Sigmoid colon (tissue), 7 donors: Measurements from ENCODE around the gene KCNIP4. TPM values are rescaled to one million over a fixed set of nuclear protein-coding genes. Genes with fewer than 3 reads are reported as not detected.

ENCODE experiments used
- DNase-seq: peaks from one replicate; pipeline ENCODE4 v3.0.0-alpha.2; 2019
- H3K27ac ChIP-seq, 4 donors: fragments of 200-600 bp; sonication (generic); one replicate each; pipeline ENCODE4 v1.5.1; 2016 to 2019; ENCODE audit warnings: mild to moderate bottlenecking in 1 of 4
- H3K27me3 ChIP-seq, 3 donors: fragments of 200-600 bp; sonication (generic); one replicate each; pipeline ENCODE4 v1.5.1; 2019; ENCODE audit warnings: mild to moderate bottlenecking in 1 of 3
- H3K36me3 ChIP-seq, 4 donors: fragments of 200-600 bp; sonication (generic); one replicate each; pipeline ENCODE4 v1.5.1; 2016 to 2019
- H3K4me1 ChIP-seq, 4 donors: fragments of 200-600 bp; sonication (generic); one replicate each; pipeline ENCODE4 v1.5.1; 2017 to 2019
- H3K4me3 ChIP-seq, 4 donors: fragments of 200-600 bp; sonication (generic); one replicate each; pipeline ENCODE4 v1.5.1; 2017 to 2019; ENCODE audit warnings: mild to moderate bottlenecking in 2 of 4, moderate library complexity in 1 of 4
- H3K9me3 ChIP-seq, 4 donors: fragments of 200-600 bp in 3 of 4; sonication (generic) in 3 of 4; one replicate each; pipeline versions ENCODE4 v1.5.1 to v1.6.1; 2013 to 2019
- CTCF ChIP-seq, 4 experiments: fragments of 450-650 bp in 3 of 4; fragments of 200-600 bp in 1 of 4; IDR thresholded peaks; one replicate each; pipeline ENCODE4 v1.5.1; 2016 to 2019; ENCODE audit warnings: antibody characterized with exemption in 4 of 4, mild to moderate bottlenecking in 3 of 4, moderate library complexity in 2 of 4
- EP300 ChIP-seq, 4 donors: sonication (generic); formaldehyde crosslinking; IDR thresholded peaks; one replicate each; pipeline ENCODE4 v1.6.1; 2017; ENCODE audit warnings: antibody characterized with exemption in 4 of 4
- POLR2A ChIP-seq, 2 donors: fragments of 450-650 bp; IDR thresholded peaks; one replicate each; pipeline ENCODE4 v1.6.1; 2016; ENCODE audit warnings: antibody characterized with exemption in 2 of 2, mild to moderate bottlenecking in 2 of 2, moderate library complexity in 2 of 2
- POLR2AphosphoS5 ChIP-seq, 4 donors: sonication (generic); formaldehyde crosslinking; IDR thresholded peaks; one replicate each; pipeline ENCODE4 v1.6.1; 2017; ENCODE audit warnings: antibody characterized with exemption in 4 of 4
- WGBS, 2 donors: extraction: QIAGEN DNeasy Blood & Tissue Kit; methylation state at CpG; one replicate each; pipeline ENCODE4 v1.1.7; 2013; 5-methylcytosine and 5-hydroxymethylcytosine counted together
- intact Hi-C: fragments of 100-400 bp; cut with DNase I; formaldehyde crosslinking; loops from one replicate; pipeline ENCODE4 v1.15.1; 2023
- polyA plus RNA-seq, 3 donors: library from polyadenylated mRNA; stranded (reverse); fragments of 200-250 nt; gene quantifications; one replicate each; pipeline ENCODE4 v1.2.3, GENCODE V29; 2013
- total RNA-seq, 4 donors: library from RNA; depleted of rRNA; stranded (reverse); fragments of >200 nt; gene quantifications; one replicate each; pipeline ENCODE4 v1.1.0, GENCODE V29; 2016
- donor health status: healthy with polysubstance abuse.
- donor health status: Bipolar disorder and iron deficiency.
- donor health status: healthy.

Gene KCNIP4
- total and polyA plus RNA-seq, 7 donors, result 0.60 to 28.5 (median 14.0) TPM; not detected in 1

GRCh38 chr4:21555083-21555482 is 393.5 kb downstream of the KCNIP4 start:
- intact Hi-C loops, result no loop called here
- Histone ChIP-seq H3K27ac (no peak overlapping the region), H3K4me3 (no peak overlapping the region), H3K4me1 (peaks cover 0 to 9% (median 6%) of the 10 kb centered on the region in 4 donors), H3K9me3 (no peaks in the 10 kb centered on the region), H3K27me3 (no peaks in the 10 kb centered on the region), H3K36me3 (no peaks in the 10 kb centered on the region)
- DNase-seq, result no peak
- no peak for TF ChIP-seq POLR2AphosphoS5 (IDR thresholded peaks at IDR 0.05)
- no peak for TF ChIP-seq POLR2A (IDR thresholded peaks at IDR 0.05)
- TF ChIP-seq EP300 (IDR thresholded peaks at IDR 0.05), result no peak
- TF ChIP-seq CTCF (IDR thresholded peaks at IDR 0.05), result no peak
- WGBS, 2 donors, result 59 to 80% methylated on average over 3 of the region's 3 CpGs

GRCh38 chr4:21554500-21554899 is 394.1 kb downstream of the KCNIP4 start:
- Histone ChIP-seq H3K36me3 (no peaks in the 10 kb centered on the region), H3K4me3 (no peak overlapping the region), H3K27me3 (no peaks in the 10 kb centered on the region), H3K9me3 (no peaks in the 10 kb centered on the region), H3K27ac (no peak overlapping the region), H3K4me1 (peaks cover 0 to 9% (median 6%) of the 10 kb centered on the region in 4 donors)
- TF ChIP-seq POLR2AphosphoS5 (IDR thresholded peaks at IDR 0.05), result no peak
- TF ChIP-seq CTCF (IDR thresholded peaks at IDR 0.05), result no peak
- no peak for TF ChIP-seq EP300 (IDR thresholded peaks at IDR 0.05)
- no peak for TF ChIP-seq POLR2A (IDR thresholded peaks at IDR 0.05)
- no peak for DNase-seq
- intact Hi-C loops, result no loop called here
- WGBS, 2 donors, result 17 to 30% methylated on average over 3 of the region's 3 CpGs

- no peak overlapping the region for H3K27ac ChIP-seq
- intact Hi-C loops, result no loop called here
- 42 to 43% methylated on average over 1 of the region's 1 CpG for WGBS, 2 donors
- DNase-seq, result no peak
- H3K36me3 ChIP-seq, result no peaks in the 10 kb centered on the region
- H3K4me1 ChIP-seq, result peaks cover 0 to 9% (median 6%) of the 10 kb centered on the region in 4 donors
- H3K4me3 ChIP-seq, result no peak overlapping the region
- TF ChIP-seq POLR2A (IDR thresholded peaks at IDR 0.05), result no peak
- TF ChIP-seq CTCF (IDR thresholded peaks at IDR 0.05), result no peak
- no peak for TF ChIP-seq EP300 (IDR thresholded peaks at IDR 0.05)
- TF ChIP-seq POLR2AphosphoS5 (IDR thresholded peaks at IDR 0.05), result no peak
- no peaks in the 10 kb centered on the region for H3K9me3 ChIP-seq
- H3K27me3 ChIP-seq, result no peaks in the 10 kb centered on the region
Observed at GRCh38 chr4:21554066-21554465, 394.5 kb downstream of the KCNIP4 start.

GRCh38 chr4:21552455-21552854 is 396.1 kb downstream of the KCNIP4 start:
- intact Hi-C loops, result no loop called here
- Histone ChIP-seq H3K4me3 (no peak overlapping the region), H3K36me3 (no peaks in the 10 kb centered on the region), H3K4me1 (peaks cover 0 to 9% (median 6%) of the 10 kb centered on the region in 4 donors), H3K9me3 (no peaks in the 10 kb centered on the region), H3K27me3 (no peaks in the 10 kb centered on the region), H3K27ac (no peak overlapping the region)
- WGBS, 2 donors, result 23 to 51% methylated on average over 1 of the region's 1 CpG
- no peak for DNase-seq
- TF ChIP-seq POLR2A (IDR thresholded peaks at IDR 0.05), result no peak
- no peak for TF ChIP-seq CTCF (IDR thresholded peaks at IDR 0.05)
- TF ChIP-seq EP300 (IDR thresholded peaks at IDR 0.05), result no peak

- no peaks in the 10 kb centered on the region for H3K4me1 ChIP-seq
- WGBS, 2 donors, result 53 to 70% methylated on average over 3 of the region's 3 CpGs
- no peak overlapping the region for H3K4me3 ChIP-seq
- no peaks in the 10 kb centered on the region for H3K27me3 ChIP-seq
- no peak for DNase-seq
- H3K36me3 ChIP-seq, result no peaks in the 10 kb centered on the region
- intact Hi-C loops, result no loop called here
- no peak for TF ChIP-seq CTCF (IDR thresholded peaks at IDR 0.05)
- no peak for TF ChIP-seq POLR2AphosphoS5 (IDR thresholded peaks at IDR 0.05)
- TF ChIP-seq POLR2A (IDR thresholded peaks at IDR 0.05), result no peak
- TF ChIP-seq EP300 (IDR thresholded peaks at IDR 0.05), result no peak
- H3K27ac ChIP-seq, result no peak overlapping the region
- no peaks in the 10 kb centered on the region for H3K9me3 ChIP-seq
Observed at GRCh38 chr4:21544955-21545354, 403.6 kb downstream of the KCNIP4 start.
